Kidney (tissue), 14 donors: ENCODE measurements around the gene RAD51B. TPM values are rescaled to one million over a fixed set of nuclear protein-coding genes. Genes with fewer than 3 reads are reported as not detected.

Experiments used
- DNase-seq, 5 donors: peaks; one replicate each; pipeline ENCODE4 v3.0.0-alpha.2; 2013 to 2020
- FAIRE-seq: peaks from 2 replicates; lab custom pipeline; 2012; peaks lifted over from hg19 to GRCh38; lab: Jason Lieb, UNC
- H3K27ac ChIP-seq, 2 donors: one replicate each; pipeline ENCODE4 v1.7.0; 2013; ENCODE audit warnings: low read depth in 2 of 2, low read length in 2 of 2, inconsistent platforms in 1 of 2
- H3K27me3 ChIP-seq: one replicate; pipeline ENCODE4 v1.7.1; 2013; ENCODE audit warnings: low read length, inconsistent platforms; ENCODE audit not compliant: control insufficient read depth, insufficient read depth
- H3K36me3 ChIP-seq, 3 donors: one replicate each; pipeline versions ENCODE4 v1.7.0 to v1.7.1; 2013; ENCODE audit warnings: low read length in 3 of 3, control low read depth in 1 of 3, inconsistent platforms in 1 of 3; ENCODE audit not compliant: insufficient read depth in 3 of 3, control insufficient read depth in 2 of 3
- H3K4me1 ChIP-seq, 3 donors: one replicate each; pipeline versions ENCODE4 v1.7.0 to v1.7.1; 2013; ENCODE audit warnings: low read length in 3 of 3, inconsistent platforms in 1 of 3, low read depth in 1 of 3; ENCODE audit not compliant: control insufficient read depth in 2 of 3, insufficient read depth in 2 of 3
- H3K4me3 ChIP-seq, 3 donors: one replicate each; pipeline versions ENCODE4 v1.7.0 to v1.8.1; 2013; ENCODE audit warnings: low read length in 3 of 3, control low read depth in 1 of 3, inconsistent platforms in 1 of 3
- H3K9ac ChIP-seq, 3 donors: one replicate each; pipeline versions ENCODE4 v1.7.0 to v1.7.1; 2013; ENCODE audit warnings: low read length in 3 of 3, control low read depth in 1 of 3, inconsistent platforms in 1 of 3
- H3K9me3 ChIP-seq, 3 donors: one replicate each; pipeline versions ENCODE4 v1.7.0 to v1.7.1; 2013; ENCODE audit warnings: low read length in 3 of 3, control low read depth in 1 of 3, inconsistent platforms in 1 of 3; ENCODE audit not compliant: control insufficient read depth in 2 of 3, insufficient read depth in 1 of 3
- intact Hi-C: fragments of 100-400 bp; cut with DNase I; formaldehyde crosslinking; loops from one replicate; pipeline ENCODE4 v1.11.1; 2022
- polyA plus RNA-seq: library from polyadenylated mRNA; stranded (reverse); fragments of 350-450 nt; fragmentation: Illumina TruSeq; extraction: RNeasy Lipid Tissue Mini Kit (QIAGEN cat#74804); gene quantifications from one replicate; pipeline ENCODE4 v1.2.3, GENCODE V29; 2014; ENCODE audit warnings: low read depth, low replicate concordance; ENCODE audit not compliant: insufficient read depth
- total RNA-seq: library from RNA; stranded (reverse); fragmentation: NEBNext Ultra II Directional; extraction: Animal tissue kit (Norgen Biotek cat#: 25700); gene quantifications from one replicate; pipeline ENCODE4 v1.2.1, GENCODE V29; 2021
- TF ChIP-seq, protein P1 (sequence below): IDR thresholded peaks from 3 replicates; pipeline ENCODE4 v1.5.1; 2012; ENCODE audit warnings: mild to moderate bottlenecking, moderate library complexity, borderline replicate concordance; ENCODE audit not compliant: insufficient read depth; ENCODE audit errors: extremely low read depth
- donor health status: control.
- donor health status: control.
- donor health status: control.
- donor health status: control.
- donor health status: control.
- donor health status: DM: yes; HTN: yes; CAD: no.
- donor health status: Normal renal cell carcinoma (clear cell type).

Gene RAD51B
- total and polyA plus RNA-seq, 2 donors from 2014 or later: 6.9 to 18.0 TPM

DNA sequence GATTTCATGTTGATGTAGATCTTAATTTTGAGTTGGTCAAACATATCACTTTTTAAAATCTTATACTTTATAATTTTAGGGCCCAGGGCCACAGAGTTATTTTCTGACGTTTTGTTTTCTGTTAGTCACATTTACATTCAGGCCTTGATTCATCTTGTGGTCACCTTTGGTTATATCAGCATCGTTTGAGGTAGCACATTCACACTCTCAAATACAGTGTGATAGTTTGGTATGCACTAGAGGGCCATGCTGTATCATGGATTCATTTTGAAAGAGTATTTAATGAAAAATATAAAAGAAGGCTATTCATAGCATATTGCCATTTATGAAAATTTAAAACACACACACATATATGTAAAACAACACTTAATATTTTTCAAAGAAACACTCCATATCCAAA is 274.6 kb downstream of the RAD51B start:
- H3K9ac ChIP-seq: no peak overlapping the region
- no peaks in the 10 kb centered on the region for H3K9me3 ChIP-seq
- no peaks in the 10 kb centered on the region for H3K36me3 ChIP-seq
- H3K4me1 ChIP-seq: peaks cover 3 to 5% (median 4%) of the 10 kb centered on the region in 3 donors
- DNase-seq (no peak), FAIRE-seq (no peak)
- intact Hi-C loops: no loop called here
- TF ChIP-seq, protein P1, sequence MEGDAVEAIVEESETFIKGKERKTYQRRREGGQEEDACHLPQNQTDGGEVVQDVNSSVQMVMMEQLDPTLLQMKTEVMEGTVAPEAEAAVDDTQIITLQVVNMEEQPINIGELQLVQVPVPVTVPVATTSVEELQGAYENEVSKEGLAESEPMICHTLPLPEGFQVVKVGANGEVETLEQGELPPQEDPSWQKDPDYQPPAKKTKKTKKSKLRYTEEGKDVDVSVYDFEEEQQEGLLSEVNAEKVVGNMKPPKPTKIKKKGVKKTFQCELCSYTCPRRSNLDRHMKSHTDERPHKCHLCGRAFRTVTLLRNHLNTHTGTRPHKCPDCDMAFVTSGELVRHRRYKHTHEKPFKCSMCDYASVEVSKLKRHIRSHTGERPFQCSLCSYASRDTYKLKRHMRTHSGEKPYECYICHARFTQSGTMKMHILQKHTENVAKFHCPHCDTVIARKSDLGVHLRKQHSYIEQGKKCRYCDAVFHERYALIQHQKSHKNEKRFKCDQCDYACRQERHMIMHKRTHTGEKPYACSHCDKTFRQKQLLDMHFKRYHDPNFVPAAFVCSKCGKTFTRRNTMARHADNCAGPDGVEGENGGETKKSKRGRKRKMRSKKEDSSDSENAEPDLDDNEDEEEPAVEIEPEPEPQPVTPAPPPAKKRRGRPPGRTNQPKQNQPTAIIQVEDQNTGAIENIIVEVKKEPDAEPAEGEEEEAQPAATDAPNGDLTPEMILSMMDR: no peak
- no peak overlapping the region for H3K4me3 ChIP-seq
- no peak overlapping the region for H3K27ac ChIP-seq
- no peaks in the 10 kb centered on the region for H3K27me3 ChIP-seq

DNA sequence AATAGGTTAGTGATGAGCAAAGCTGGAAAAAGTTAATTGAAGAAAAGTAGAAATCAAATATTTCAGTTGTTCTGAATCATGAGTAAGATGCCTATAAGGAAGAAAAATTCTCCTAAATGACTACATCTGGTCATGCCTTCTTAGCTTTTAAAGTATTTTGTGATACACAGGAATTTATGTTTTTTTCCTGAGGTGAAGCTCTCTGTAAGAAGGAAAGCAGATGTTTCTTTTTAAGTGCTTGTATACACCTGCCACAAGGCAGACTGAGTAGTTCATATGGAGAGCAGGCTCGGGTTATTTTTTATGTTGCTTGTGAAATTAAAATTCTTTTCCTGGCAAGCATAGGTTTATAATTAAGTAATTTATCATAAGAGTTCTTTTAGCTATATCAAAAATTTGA is 275.2 kb downstream of the RAD51B start:
- peaks cover 0 to 4% (median 3%) of the 10 kb centered on the region in 3 donors for H3K4me1 ChIP-seq
- intact Hi-C loops: no loop called here
- H3K9ac ChIP-seq: no peak overlapping the region
- H3K36me3 ChIP-seq: no peaks in the 10 kb centered on the region
- H3K9me3 ChIP-seq: no peaks in the 10 kb centered on the region
- DNase-seq: no peak
- FAIRE-seq: no peak
- no peaks in the 10 kb centered on the region for H3K27me3 ChIP-seq
- TF ChIP-seq, protein P1: no peak
- no peak overlapping the region for H3K4me3 ChIP-seq
- H3K27ac ChIP-seq: no peak overlapping the region

DNA sequence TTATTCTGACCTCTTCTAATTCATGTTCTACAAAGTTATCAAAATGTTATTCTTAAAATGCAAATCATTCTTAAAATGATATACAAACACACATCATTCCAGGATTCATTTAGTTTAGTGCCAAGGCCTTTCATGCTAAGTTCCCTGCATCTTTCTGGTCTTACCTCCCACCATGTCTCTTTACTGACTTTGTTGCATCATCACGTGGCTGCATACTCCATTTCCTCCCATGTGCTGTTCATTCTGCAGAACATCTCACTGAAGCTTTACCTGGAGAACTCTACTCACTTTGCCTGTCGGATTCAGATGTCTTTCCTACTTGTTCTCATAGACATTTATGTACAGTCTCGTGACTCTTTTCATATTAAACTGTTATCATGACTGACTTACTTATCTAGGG is 278.1 kb downstream of the RAD51B start:
- intact Hi-C loops: no loop called here

More for the DNA sequence above, 278.1 kb downstream of the RAD51B start:
- no peaks in the 10 kb centered on the region for H3K36me3 ChIP-seq
- H3K4me1 ChIP-seq: peaks cover 0 to 4% (median 3%) of the 10 kb centered on the region in 3 donors
- H3K9me3 ChIP-seq: peaks cover 0 to 7% (median 0%) of the 10 kb centered on the region in 3 donors
- TF ChIP-seq, protein P1: no peak
- no peaks in the 10 kb centered on the region for H3K27me3 ChIP-seq
- H3K9ac ChIP-seq: no peak overlapping the region
- H3K27ac ChIP-seq: no peak overlapping the region
- FAIRE-seq (no peak), DNase-seq (no peak)
- no peak overlapping the region for H3K4me3 ChIP-seq
